Ramos (cell line): Measurements from ENCODE around the gene PKD1L1.
"Not testable (repeated sequence)": the region's sequence is repeated elsewhere in the genome, so short reads cannot be mapped to it uniquely, and the experiment has no call there.

Experiments used
- in situ Hi-C: fragments of 300-500 bp; cut with MboI; formaldehyde crosslinking; loops from one replicate; pipeline ENCODE4 v1.14.3; 2022; ENCODE audit warnings: low sequenced_read_pairs; ENCODE audit not compliant: unreplicated experiment

The PKD1L1 gene

GRCh38 chr7:47779341-47779771 is 168.9 kb downstream of the PKD1L1 start:
- in situ Hi-C loops: no loop called here

DNA sequence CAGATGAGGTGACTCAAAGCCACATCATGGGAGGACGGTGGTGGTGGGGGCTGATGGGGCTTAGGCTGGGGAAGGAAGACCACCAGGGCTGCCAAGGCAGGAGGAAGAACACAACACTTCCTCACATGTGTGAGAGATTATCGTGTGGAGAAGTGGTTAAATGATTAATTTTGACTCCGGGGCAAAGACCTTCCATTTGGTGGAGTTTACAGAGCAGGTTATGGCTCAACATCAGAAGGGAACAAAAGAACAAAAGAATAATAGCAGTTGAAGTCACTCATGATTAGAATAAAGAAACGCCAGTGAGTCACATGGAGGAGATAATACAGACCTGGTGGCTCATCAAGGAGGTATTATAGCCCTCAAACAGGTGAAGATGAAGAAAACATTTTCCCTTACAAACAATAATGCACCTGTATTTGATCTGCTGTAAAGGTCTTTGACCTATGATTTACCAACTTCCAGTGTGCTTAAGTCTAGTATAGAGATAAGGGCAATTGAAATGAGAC is 170.1 kb downstream of the PKD1L1 start:
- in situ Hi-C loops: no loop called here

GRCh38 chr7:47777531-47778152 is 170.6 kb downstream of the PKD1L1 start:
- in situ Hi-C loops: no loop called here

GRCh38 chr7:47776335-47776734 is 171.9 kb downstream of the PKD1L1 start:
- in situ Hi-C loops: no loop called here

- in situ Hi-C loops: no loop called here
Observed at GRCh38 chr7:47775238-47775637, 173.0 kb downstream of the PKD1L1 start.

GRCh38 chr7:47772492-47772891 is 175.8 kb downstream of the PKD1L1 start:
- in situ Hi-C loops: no loop called here

- in situ Hi-C loops: no loop called here
Observed at GRCh38 chr7:47771990-47772360, 176.3 kb downstream of the PKD1L1 start.

DNA sequence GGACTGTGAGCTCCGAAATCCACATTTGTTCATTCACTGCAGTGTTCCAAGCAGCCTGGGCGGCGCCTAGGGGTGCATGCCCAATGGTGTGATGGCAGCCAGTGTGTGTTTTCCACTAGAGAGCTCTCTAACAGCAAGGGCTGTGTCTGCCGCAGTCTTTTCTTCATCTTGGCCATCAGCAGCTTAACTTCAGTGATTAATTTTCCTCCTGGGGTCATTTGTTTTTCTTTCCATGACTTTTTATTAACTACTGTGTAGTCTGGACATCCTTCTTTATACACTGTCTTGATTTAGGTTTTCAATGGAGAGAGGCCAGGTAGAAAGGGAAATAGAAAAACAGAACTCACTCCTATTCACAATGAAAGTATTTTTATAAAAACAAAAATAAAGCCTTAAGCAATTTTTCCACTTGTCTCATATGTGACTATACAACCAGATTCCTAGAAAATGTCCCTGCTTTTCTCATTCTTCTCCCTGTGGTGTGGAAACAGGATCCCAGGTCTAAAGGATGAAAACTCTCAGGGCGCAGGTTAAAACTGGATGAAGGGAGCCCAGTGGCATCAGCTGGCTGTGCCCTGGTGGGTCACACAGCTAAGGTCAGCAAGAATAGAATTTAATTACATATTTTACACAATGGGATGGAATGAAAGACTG is 176.8 kb downstream of the PKD1L1 start:
- in situ Hi-C loops: no loop called here

GRCh38 chr7:47766126-47766525 is 182.1 kb downstream of the PKD1L1 start:
- in situ Hi-C loops: no loop called here

GRCh38 chr7:47765373-47765979 is 182.8 kb downstream of the PKD1L1 start:
- in situ Hi-C loops: no loop called here

DNA sequence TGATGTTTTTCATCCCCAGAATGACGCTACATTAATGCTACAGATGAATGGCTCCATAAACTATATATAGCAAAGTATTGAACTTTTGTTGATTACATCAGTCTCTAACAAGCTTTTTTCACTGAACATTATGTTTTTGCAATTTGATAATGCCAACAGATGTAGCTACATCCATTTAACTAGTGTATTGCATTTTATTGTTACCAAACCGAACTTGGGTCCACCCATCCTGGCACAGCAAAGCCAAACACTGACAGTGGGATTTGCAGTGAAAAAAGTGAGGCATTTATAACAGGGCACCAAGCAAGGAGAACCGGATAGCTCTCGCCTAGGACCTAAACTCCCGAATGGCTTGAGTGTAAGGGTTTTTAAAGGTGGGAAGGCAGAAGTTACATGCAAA is 183.5 kb downstream of the PKD1L1 start:
- in situ Hi-C loops: no loop called here

GRCh38 chr7:47763063-47763974 is 184.9 kb downstream of the PKD1L1 start:
- in situ Hi-C loops: no loop called here

DNA sequence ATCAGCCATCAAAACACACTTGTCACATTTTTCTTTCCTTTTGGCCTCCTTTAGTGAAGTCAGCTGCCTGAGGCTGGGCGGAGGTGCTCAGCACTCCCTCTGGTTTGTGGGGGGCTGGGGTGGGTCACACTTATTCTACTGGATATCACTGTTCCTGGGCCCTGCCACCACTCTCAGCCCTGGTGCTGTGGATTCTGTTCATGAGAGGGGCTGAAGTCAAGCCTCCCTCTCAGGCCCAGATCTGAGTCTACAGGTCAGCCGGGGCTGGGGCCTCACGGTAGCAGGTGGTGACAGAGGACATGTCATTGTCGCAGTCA is 185.6 kb downstream of the PKD1L1 start:
- in situ Hi-C loops: no loop called here

DNA sequence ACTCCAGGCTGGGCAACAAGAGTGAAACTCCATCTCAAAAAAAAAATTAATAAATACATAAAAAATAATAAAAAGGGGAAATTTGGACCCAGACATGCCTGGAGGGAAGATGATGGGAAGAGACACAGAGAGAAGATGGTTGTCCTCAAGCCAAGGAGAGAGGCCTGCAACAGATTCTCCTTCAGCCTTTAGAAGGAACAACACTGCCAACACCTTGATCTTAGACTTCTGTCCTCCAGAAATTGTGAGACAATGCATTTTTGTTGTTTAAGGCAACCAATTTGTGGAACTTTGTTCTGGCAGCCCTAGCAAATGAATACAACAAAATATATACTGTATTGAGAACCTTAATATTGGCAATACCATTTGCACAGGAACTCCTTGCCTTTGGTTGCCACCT is 186.1 kb downstream of the PKD1L1 start:
- in situ Hi-C loops: no loop called here

GRCh38 chr7:47759056-47759706 is 189.1 kb downstream of the PKD1L1 start:
- in situ Hi-C loops: no loop called here

- in situ Hi-C loops: no loop called here
Observed at GRCh38 chr7:47758546-47758945, 189.7 kb downstream of the PKD1L1 start.

DNA sequence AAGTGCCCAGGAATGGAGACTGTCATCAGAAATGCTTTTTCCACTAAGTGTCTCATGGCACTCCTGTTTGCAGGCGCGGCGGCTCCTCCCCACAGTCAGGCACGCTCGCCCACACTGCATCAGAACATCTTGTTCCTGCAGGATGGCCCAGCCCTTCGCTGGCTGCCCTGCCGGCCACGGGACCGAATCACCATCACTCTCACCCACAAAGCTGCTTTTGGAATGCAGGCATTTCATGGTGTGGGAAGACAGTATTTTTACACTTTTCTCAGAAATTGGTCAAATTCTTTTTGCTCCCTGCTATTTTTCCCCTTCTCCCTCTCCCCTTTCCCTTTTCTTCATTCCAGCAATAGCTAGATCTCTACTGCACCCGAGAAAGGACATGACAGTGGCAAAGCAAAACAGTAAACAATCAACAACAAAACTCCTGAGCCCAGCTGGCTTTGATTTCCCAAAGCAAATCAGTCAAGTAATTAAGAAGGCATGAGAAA is 190.3 kb downstream of the PKD1L1 start:
- in situ Hi-C loops: no loop called here

GRCh38 chr7:47756636-47757035 is 191.6 kb downstream of the PKD1L1 start:
- in situ Hi-C loops: no loop called here

DNA sequence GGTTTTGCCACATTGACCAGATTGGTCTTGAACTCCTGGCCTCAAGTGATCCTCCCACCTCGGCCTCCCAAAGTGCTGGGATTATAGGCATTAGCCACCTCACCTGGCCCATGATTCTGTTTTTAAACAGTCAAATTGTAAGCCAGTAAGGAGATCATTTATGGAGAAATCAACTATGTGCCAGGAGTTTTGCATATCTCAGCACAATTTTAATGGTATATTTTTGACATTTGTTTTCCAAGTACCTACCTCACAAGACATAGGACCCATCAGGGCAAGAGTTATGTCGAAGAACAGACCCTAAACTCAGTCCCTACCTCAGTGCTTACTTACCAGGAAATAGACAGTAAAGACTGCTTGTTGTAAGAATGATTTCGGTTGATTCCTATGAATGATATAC is 193.0 kb downstream of the PKD1L1 start:
- in situ Hi-C loops: no loop called here

GRCh38 chr7:47751724-47752123 is 196.5 kb downstream of the PKD1L1 start:
- in situ Hi-C loops: not testable (repeated sequence)
